Prostate gland (tissue), 2 donors: ENCODE measurements around the gene KCNN2.

ENCODE experiments used
- POLR2A ChIP-seq: fragments of 450-650 bp; IDR thresholded peaks from one replicate; pipeline ENCODE4 v1.6.1; 2016; ENCODE audit warnings: antibody characterized with exemption, mild to moderate bottlenecking
- POLR2AphosphoS5 ChIP-seq: sonication (generic); formaldehyde crosslinking; IDR thresholded peaks from one replicate; pipeline ENCODE4 v1.6.1; 2017; ENCODE audit warnings: antibody characterized with exemption
- TF ChIP-seq, protein P1 (sequence below), 4 experiments: fragments of 200-600 bp in 2 of 4; fragments of 450-650 bp in 2 of 4; sonication (generic) in 2 of 4; IDR thresholded peaks; 1 replicate in 3 of 4; 2 replicates in 1 of 4; pipeline ENCODE4 v1.5.1; 2016 to 2019; ENCODE audit warnings: antibody characterized with exemption in 4 of 4, mild to moderate bottlenecking in 2 of 4, moderate library complexity in 2 of 4

DNA sequence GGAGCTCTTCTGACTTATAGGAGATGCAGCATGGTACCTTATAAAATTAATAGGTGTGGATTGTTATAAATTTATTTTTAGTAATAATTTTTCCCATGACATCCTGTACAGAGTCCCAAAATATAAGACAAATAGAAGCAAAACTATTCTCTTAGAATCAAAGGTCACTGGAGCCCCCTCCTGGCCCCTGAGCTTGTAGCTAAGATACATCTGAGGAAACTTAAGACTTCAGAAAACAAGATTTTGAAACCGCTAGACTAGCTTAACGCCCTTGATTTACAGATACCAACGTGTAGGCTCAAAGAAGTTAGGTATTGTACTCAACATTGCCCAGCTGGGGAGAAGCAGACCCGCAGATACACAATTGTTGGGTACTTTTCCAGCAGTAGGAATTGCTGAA, 45.7 kb upstream of the KCNN2 start:
- TF ChIP-seq POLR2AphosphoS5 (no peak), POLR2A (no peak)
- TF ChIP-seq, protein P1, sequence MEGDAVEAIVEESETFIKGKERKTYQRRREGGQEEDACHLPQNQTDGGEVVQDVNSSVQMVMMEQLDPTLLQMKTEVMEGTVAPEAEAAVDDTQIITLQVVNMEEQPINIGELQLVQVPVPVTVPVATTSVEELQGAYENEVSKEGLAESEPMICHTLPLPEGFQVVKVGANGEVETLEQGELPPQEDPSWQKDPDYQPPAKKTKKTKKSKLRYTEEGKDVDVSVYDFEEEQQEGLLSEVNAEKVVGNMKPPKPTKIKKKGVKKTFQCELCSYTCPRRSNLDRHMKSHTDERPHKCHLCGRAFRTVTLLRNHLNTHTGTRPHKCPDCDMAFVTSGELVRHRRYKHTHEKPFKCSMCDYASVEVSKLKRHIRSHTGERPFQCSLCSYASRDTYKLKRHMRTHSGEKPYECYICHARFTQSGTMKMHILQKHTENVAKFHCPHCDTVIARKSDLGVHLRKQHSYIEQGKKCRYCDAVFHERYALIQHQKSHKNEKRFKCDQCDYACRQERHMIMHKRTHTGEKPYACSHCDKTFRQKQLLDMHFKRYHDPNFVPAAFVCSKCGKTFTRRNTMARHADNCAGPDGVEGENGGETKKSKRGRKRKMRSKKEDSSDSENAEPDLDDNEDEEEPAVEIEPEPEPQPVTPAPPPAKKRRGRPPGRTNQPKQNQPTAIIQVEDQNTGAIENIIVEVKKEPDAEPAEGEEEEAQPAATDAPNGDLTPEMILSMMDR (IDR thresholded peaks at IDR 0.05) = no peak
